Activated CD4-positive, CD25-positive, alpha-beta regulatory T cell (primary cell): ENCODE measurements around the gene TNN.
"Not testable (repeated sequence)": the region's sequence is repeated elsewhere in the genome, so short reads cannot be mapped to it uniquely, and the experiment has no call there.

Experiments used
- DNase-seq, 4 experiments: peaks; one replicate each; lab custom pipeline; 2025; lab: John Stamatoyannopoulos, UW

TNN gene

GRCh38 chr1:175072099-175072951, 4.7 kb downstream of the TNN start:
- no peak for DNase-seq

- no peak for DNase-seq
Observed at GRCh38 chr1:175073061-175073460, 5.4 kb downstream of the TNN start.

- no peak for DNase-seq
Observed at GRCh38 chr1:175073633-175074032, 6.0 kb downstream of the TNN start.

- no peak for DNase-seq
Observed at GRCh38 chr1:175075572-175076568, 8.2 kb downstream of the TNN start.

- DNase-seq = no peak
Observed at GRCh38 chr1:175077356-175078030, 9.9 kb downstream of the TNN start.

- DNase-seq = no peak
Observed at GRCh38 chr1:175078629-175079028, 11.0 kb downstream of the TNN start.

GRCh38 chr1:175079338-175079737, 11.7 kb downstream of the TNN start:
- DNase-seq = no peak

GRCh38 chr1:175080030-175080429, 12.4 kb downstream of the TNN start:
- DNase-seq = no peak

GRCh38 chr1:175081983-175082382, 14.3 kb downstream of the TNN start:
- no peak for DNase-seq

- no peak for DNase-seq
Observed at GRCh38 chr1:175088525-175088951, 20.9 kb downstream of the TNN start.

- DNase-seq = no peak
Observed at GRCh38 chr1:175089136-175089718, 21.6 kb downstream of the TNN start.

- DNase-seq = no peak
Observed at GRCh38 chr1:175090780-175091179, 23.1 kb downstream of the TNN start.

- no peak for DNase-seq
Observed at GRCh38 chr1:175094626-175095025, 27.0 kb downstream of the TNN start.

- no peak for DNase-seq
Observed at GRCh38 chr1:175095069-175095468, 27.4 kb downstream of the TNN start.

GRCh38 chr1:175095978-175096607, 28.5 kb downstream of the TNN start:
- DNase-seq = no peak

GRCh38 chr1:175097361-175097760, 29.7 kb downstream of the TNN start:
- DNase-seq = no peak

GRCh38 chr1:175099916-175100315, 32.3 kb downstream of the TNN start:
- DNase-seq = no peak

- DNase-seq = not testable (repeated sequence)
Observed at GRCh38 chr1:175102166-175102565, 34.5 kb downstream of the TNN start.

- DNase-seq = not testable (repeated sequence)
Observed at GRCh38 chr1:175106536-175106935, 38.9 kb downstream of the TNN start.

- DNase-seq = not testable (repeated sequence)
Observed at GRCh38 chr1:175108331-175108820, 40.7 kb downstream of the TNN start.

- no peak for DNase-seq
Observed at GRCh38 chr1:175114996-175115395, 47.4 kb downstream of the TNN start.
